G401 (cell line): Measurements from ENCODE around the gene ASB4. TPM values are rescaled to one million over a fixed set of nuclear protein-coding genes. Genes with fewer than 3 reads are reported as not detected.

ENCODE experiments used
- DNase-seq: peaks from one replicate; pipeline ENCODE4 v3.0.0-alpha.2; 2015; ENCODE audit warnings: low spot score
- in situ Hi-C: cut with HindIII; loops from 2 replicates; pipeline ENCODE4 v1.10.0; 2016; ENCODE audit warnings: low sequenced_read_pairs, mixed read lengths
- total RNA-seq: library from RNA; depleted of rRNA; stranded (reverse); fragments of >200 nt; shearing (Covaris generic); gene quantifications from 2 replicates; pipeline ENCODE4 v1.2.3, GENCODE V29; 2014; rRNA removed

The ASB4 gene
- total RNA-seq, 1 experiment from 2014 or later = not detected

DNA sequence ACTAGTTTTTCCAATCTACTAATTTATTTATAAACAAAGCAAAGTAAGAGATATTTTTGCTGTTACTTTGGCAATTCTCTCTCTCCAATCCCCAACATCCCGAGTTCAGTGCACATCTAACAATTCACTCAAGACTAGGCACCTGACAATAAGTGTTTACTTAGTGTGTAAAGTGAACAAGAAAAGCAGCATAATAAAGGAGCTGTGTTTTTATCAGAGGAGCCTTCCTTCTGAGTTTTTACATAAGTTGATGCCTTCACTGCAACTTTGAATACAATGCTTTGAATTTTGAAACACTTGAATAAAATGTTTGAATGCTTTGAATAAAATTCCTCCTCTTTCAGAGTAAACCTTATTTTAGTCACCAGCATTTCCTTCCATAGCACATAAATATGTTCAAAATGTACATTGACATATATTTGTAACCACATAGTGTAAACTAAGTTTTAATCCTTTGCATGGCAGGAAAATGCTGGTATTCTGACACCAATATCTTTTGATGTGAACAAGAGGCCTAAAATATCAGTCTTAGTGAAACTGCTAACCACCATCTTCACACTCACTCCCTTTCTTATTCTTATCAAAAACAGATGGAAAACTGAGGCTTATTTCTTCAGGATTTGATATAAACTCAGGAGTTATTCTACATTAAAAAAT lies 99.2 kb downstream of the ASB4 start:
- in situ Hi-C loops = no loop called here
- DNase-seq = no peak

DNA sequence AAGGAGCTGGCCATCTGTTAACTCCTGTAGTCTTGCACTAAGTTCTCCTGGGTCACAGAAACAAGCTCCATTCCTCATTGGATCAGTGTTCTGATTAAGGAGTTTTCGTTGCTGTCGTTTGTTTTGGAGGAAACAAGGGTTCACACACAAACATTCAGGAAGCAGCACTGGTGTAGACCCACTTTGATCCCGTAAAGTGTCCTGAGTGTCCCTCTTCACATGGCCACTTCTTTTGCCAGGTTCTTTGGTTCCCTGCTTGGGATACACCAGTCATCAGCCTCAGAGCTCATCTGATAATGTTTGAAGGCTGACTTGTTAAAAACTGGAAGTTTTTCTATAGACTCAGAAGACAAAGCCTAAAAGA lies 99.7 kb downstream of the ASB4 start:
- no peak for DNase-seq
- in situ Hi-C loops = no loop called here

DNA sequence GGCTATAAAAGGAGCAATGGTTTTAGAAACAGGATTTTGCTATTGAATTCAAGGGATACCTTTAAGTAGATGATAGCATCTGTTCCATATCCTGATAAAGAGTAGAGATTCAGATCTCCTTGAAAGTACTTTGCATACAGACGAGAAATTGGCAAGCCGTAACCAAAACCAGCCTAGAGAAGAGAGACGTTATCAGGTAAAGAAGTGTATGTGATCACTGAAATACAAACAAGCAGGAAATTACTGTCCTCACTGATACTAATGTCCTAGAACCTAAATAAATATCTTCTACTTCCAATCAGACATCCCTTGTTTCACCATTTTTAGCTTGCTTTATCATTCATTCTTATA lies 101.2 kb downstream of the ASB4 start:
- no peak for DNase-seq
- in situ Hi-C loops = no loop called here

DNA sequence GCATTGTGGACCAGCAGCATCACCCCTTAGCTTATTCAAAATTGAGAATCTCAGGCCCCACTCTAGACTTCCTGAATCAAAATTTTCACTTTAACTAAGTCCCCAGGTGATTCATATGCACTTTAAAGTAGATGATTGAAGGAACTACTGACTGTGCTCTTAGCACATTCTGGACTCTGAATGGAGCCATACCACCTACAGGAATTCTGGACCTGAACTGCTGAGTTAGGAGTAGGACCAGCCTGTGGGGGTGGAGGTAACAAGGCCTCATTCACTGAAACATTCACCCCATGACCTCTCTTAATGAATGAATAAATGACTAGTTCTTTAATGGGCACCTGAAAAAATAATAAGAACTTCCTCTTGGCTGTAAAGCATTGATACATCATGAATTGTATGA lies 103.3 kb downstream of the ASB4 start:
- DNase-seq = no peak
- in situ Hi-C loops = no loop called here

DNA sequence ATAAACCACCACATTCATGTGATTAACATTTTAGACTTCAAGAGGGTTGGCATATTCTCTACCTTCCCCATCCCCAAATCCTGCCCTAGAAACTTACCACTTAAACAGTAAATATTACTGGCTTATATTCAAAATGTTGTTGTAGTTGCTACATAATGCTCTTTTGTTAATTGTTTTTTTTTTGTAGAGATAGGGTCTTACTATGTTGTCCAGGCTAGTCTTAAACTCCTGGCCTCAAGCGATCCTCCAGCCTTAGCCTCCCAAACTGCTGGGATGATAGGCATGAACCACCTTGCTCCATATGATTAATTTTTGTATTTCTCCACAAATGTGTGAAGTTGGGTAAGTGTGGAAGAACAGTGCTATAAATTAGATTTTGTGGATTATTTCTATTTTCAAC lies 104.0 kb downstream of the ASB4 start:
- in situ Hi-C loops = no loop called here
- no peak for DNase-seq

Other genes starting within 250 kb of the ASB4 start
- gene PON1, start 161.4 kb upstream of the ASB4 start, total RNA-seq = not detected in 2 replicates
- not detected in 2 replicates for gene PON3, start 89.6 kb upstream of the ASB4 start, total RNA-seq
- 25.2 and 37.9 TPM in 2 replicates for gene PON2, start 50.9 kb upstream of the ASB4 start, total RNA-seq
- gene PDK4, start 110.6 kb downstream of the ASB4 start, total RNA-seq = not detected in 2 replicates